Adrenal gland (tissue), 5 donors: ENCODE data around the gene POLR3A.

Experiments
- CTCF ChIP-seq, 6 experiments: fragments of 450-650 bp in 4 of 6; fragments of 200-600 bp in 2 of 6; sonication (generic) in 1 of 6; IDR thresholded peaks; 1 replicate in 5 of 6; 2 replicates in 1 of 6; pipeline versions ENCODE4 v1.5.1 to v1.8.0; 2016 to 2021; ENCODE audit warnings: antibody characterized with exemption in 6 of 6, mild to moderate bottlenecking in 2 of 6, moderate library complexity in 1 of 6
- POLR2A ChIP-seq, 2 donors: fragments of 450-650 bp; IDR thresholded peaks; one replicate each; pipeline ENCODE4 v1.6.1; 2017; ENCODE audit warnings: antibody characterized with exemption in 2 of 2, mild to moderate bottlenecking in 2 of 2, moderate library complexity in 1 of 2
- donor health status: DM: no; HTN: no; CAD: no.

DNA sequence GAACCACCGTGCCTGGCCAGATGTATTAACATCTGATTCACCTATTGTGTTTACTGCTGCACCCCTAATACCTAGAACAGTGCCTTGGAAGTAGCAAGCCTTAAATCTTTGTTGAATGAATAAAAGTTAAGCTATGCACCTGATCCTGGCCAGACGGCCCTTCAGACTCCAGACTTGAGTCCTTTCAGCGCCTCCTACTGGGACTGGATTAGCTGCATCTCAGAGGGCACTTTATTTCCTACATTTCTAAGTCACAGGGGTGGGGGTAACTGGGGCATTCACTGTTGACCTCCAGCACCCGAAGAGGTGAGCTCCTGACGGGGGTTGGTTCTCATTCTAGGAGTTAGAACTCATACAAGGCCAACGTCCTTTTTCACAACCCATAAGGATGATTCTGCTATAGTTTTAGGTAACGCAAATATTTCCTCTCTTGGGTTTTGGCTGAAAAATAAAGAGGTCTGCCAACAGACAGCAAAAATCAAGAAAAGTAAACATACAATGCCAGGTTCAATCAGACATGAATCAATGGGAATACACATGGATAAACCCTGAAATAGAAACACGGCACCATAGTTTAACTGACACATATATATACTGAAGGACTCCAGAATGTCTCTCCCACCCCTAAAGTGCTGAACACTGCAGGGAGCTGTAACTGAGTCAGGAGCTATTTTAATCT, 54.8 kb downstream of the POLR3A start:
- no peak for TF ChIP-seq CTCF (IDR thresholded peaks at IDR 0.05)
- TF ChIP-seq POLR2A (IDR thresholded peaks at IDR 0.05), result no peak
